GM21423 (cell line): ENCODE data around the gene ONECUT1.

Experiments used
- ATAC-seq: cut with Tn5 transposase; IDR thresholded peaks from one replicate; pipeline ENCODE4 v1.9.1; 2021; ENCODE audit warnings: mild to moderate bottlenecking, moderate library complexity; ENCODE audit not compliant: unreplicated experiment

Gene ONECUT1

DNA sequence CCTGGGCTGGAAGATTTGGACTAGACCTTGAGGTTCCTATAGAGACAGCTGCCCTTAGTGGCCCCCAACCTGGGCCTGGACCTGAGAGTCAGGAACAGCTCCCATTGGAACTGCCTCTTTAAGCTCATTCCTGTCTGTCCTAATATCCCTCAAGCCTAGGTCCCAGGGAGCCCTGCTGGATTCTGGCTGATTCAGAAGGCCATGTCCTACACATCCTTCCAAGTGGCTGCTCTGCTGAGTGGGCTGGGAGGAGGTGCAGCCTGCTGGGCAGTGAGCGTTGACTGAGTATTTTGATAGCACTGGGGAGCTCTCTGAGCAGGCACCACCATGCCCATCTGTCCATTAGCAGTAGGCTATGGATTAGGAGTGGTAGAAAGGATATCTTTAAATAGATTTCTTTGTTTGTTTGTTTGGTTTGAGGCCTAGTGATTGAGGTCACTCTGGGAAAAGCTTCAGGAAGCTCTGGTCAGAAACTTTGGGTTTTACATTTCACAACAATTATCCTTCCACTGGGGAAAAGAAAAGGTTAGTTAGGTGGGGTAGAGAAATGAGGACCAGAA is 56.4 kb downstream of the ONECUT1 start:
- ATAC-seq: no peak

- ATAC-seq: no peak
Measured at GRCh38 chr15:52733088-52733487, 57.0 kb downstream of the ONECUT1 start.

- no peak for ATAC-seq
Measured at GRCh38 chr15:52732551-52732950, 57.6 kb downstream of the ONECUT1 start.

DNA sequence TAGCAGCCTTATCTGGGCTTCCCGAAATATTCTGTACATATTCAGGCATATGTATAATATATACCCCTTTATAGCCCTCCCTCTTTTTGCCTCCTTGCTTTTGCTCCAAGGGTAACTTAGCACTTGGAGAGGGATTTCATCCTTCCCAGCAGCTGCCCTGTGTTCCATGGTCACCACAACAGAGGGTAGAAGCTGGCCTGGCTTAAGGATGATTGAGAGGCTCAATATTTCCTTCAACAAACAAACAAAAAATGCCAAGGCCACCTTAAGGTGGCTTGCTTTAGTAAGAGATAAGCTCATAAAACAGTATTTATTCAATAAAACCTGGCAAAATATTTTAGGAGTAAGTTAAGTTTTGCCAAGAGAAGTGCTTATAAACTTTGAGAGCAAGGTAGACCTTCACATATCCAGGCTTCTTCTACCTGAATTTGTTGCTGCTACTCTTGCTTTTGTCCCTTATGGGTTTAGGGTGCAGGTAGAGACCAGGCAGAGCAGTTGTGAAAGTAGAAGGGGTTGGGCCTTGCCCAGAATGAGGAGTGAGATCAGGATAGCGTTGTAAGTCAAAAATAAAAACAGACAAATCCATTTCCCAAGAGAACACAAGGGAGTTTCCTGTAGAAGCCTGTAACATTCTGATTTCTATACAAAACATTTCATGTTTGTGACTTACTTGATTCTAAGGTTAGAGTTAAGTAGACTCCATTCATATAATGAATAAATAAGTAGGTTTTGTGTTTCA is 58.2 kb downstream of the ONECUT1 start:
- ATAC-seq: no peak

DNA sequence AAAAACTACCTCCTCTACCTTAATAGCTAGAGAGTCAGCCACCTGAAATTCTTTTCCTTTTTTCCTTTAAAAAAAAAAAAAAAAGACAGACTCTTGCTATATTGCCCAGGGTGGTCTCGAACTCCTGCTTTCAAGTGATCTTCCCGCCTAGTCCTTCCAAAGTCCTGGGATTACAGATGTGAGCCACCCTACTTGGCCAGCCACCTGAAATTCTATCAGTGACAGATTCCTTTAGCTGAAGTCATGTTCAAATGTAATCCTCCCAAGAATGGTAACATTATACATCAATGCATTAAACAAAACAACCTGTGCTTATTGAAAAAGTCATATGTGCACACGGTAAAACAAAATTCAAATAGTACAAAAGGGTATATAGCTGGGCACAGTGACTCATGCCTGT is 59.1 kb downstream of the ONECUT1 start:
- no peak for ATAC-seq

DNA sequence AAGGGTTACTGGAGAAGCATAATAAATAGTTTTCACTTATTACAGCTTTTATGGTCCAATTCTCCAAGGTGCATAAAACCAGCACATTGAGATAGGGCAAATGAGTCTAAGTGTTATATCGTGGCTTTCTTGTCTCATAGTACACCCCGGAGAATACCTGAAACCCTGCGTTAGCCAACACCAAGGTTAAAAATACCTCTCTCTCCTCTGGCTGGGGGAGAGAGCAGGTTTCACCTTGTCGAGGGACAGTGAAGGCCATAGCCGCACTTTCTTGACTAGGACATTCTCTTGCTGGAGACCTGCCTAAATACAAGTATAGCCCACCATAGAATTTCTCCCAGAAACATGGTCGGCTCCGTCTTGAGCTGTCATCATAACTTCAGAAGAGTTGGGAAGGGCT is 59.5 kb downstream of the ONECUT1 start:
- no peak for ATAC-seq

DNA sequence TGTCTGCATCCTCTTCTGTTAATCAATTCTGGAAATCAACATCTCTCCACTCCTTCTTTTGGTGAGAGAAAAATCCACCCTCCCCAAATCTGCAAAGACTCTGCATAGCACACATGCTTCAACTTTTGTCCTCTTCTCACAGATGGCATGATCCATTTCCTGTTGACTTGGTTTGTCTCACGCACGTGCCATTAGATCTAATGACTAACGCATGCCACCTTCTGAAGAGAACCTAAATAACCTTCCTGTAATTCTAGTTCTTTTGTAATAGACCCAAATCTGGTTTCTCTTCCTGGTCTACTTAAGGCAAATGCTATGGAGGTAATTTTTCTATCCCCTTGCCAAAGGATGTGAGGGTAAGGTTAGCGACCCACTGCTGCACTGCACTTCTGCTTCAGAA is 60.0 kb downstream of the ONECUT1 start:
- ATAC-seq: peak; percentile 67

DNA sequence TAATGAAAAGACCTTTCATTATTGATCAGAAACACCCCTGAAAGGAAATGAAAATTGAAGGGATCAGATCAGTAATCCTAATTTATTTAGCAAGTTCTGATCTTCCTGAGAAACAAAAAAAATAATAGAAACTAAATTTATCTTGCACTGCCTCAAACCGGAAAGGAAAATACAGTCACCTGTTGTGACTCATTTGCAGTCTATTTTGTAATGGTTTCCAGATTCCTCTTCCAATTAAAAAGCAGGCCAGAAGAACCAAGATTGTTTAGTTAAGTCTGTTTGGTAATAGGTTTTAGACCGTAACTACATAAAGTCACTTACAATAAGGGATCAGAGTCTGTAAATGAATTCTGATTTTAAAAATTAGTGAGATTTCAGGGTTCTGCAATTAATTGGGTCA is 61.2 kb downstream of the ONECUT1 start:
- ATAC-seq: no peak

DNA sequence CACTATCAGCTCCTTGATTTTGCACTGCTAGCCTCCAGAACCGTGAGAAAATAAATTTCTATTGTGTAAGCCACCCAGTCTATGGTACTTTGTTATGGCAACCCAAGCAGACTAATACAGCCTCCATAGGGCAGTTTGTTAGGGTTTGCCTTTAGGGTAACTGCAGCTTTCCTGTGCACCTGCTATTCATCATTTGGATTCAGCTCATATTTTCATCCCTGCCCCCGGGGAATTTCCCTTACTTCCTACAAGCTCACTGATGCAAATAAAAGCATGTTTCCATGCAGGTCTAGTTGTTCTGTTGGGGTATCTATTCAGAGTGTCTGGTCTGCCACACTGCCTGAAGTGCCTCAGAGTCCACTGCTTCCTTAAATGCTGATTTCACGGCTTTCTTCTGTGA is 62.3 kb downstream of the ONECUT1 start:
- no peak for ATAC-seq

DNA sequence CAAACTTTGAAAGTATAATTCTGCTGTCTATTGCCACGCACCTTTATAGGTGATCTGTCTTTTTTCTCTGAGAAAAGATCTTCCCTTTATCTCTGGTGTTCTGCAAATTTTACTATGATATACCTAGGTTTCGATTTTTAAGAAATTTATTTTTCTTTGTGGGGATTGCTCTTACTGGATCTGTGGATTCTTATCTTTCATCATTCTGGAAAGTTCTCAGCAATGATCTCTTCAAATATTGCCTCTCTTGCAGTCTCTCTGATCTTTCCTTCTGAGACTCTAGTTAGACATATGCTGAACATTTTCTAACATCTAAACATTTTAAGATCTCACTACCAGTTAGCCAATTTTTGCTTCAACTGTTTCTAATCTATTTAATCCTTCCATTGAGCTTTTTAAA is 63.9 kb downstream of the ONECUT1 start:
- no peak for ATAC-seq

DNA sequence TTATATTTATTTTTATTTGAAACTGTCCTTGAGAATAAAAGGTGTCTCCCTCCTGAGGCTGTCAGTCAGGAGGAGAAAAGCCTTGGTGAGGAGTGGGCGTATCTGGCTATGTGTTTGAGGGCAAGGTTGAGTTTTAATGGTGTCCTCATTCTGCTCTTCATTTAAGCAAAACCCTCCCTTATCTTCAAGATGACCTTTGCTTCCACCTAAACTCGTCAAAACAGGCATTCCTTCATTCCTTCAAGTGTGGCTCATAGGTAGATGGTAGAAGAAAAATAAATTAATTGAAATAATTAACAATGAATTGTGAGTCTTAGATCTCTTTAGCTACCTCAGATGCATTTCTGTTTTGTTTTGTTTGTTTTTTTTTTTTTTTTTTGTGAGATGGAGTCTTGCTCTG is 71.6 kb downstream of the ONECUT1 start:
- no peak for ATAC-seq

DNA sequence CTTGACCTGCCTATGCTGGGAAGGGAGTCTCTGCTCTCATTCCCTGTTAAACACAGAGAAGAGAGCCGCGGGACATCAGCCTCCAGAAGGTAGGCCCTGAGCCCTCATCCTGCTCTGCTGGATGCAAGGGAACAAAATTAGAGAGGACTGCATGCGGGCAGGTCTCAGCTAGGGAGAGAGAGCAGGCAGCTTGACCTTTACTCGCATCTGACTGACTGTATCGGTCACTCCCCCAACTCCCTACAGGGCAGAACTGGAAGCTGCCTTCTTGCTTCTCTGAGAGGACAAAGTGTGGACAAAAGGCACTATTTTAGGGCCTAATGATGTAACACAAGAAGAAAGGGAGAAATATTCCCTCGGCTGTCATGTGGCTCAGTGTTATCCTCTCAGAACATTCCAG is 72.2 kb downstream of the ONECUT1 start:
- ATAC-seq: no peak

DNA sequence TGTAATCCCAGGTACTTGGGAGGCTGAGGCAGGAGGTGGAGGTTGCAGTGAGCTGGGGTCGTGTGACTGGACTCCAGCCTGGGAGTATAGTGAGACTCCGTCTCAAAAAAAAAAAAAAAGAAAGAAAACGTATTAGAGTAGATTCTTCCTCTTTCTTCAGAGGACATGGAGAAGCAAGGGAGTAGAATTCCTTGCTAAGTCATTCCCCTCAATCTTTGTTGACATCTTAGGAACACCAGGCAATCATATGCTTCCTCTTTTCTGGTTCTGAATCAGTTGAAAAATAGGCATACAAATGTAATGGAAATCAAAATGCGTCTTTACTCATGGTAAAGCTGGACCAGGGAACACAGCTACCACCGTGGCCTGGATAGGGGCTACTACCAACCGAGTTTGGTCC is 72.7 kb downstream of the ONECUT1 start:
- ATAC-seq: no peak

DNA sequence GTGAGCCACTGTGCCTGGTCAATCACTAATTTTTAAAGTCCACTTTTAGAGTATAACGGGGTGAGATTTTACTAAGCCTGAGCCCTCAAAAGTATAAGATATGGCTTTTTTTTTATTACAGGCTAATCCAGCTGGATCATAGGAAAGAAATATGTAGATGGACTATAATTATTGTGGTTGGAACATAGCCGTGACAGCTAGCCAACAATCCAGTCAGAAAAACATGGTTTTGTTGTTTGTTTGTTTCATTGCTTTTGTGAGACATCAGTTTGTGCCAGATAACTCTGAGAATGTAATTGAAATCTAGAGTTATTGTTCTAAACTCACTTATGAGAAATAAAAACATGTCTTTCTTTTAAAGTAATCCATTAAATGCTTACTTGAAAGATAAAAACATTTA is 73.6 kb downstream of the ONECUT1 start:
- no peak for ATAC-seq

DNA sequence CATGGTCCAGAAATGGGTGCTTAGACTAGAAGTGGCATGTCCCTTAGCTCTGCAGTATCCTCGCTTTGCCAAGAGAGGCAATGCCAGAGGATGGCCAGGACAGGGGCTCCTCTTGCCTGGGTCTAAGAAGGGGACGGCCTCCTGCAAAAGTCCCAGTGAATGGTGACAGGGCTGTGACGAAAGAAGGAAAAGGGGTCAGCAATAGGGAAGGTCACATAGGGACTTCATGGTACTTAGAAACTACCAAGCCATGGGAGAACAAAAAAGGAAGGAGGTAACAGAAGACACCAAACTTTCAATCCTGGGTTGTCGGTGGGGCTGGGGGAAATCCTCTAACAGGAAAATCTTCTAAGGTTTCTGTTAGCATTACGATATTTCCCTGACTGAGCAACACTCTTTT is 74.7 kb downstream of the ONECUT1 start:
- ATAC-seq: no peak

GRCh38 chr15:52714968-52715367 is 75.2 kb downstream of the ONECUT1 start:
- no peak for ATAC-seq

DNA sequence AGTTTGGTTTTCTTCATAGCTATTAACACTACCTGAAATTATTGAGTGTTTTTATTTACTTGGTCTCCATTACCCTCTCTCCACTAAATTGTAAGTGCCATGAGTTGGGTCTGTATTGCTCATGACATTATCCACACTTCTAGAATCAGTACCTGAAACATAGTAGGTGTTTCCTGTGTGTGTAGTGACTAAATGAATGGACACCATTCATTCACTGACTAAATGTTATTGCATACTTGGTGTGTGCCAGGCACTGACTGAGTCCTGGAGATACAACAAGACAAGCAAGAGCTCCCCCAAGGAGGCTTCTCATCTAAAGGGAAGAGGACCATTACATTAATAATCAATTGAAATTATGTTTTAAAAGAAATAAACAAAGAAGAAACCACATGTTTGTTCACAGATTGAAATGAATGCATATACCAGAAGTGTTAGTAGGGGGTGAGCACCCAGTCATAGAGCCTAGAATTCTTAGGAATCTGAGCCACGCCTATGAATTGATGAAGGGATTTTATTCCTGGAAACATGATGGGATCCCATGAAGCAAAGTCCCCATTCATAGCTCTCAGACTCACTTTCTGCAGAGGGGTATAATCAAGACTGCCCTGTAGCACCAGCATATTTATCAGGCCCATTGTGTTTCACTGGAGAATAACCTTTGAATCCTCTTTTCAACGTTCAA is 79.3 kb downstream of the ONECUT1 start:
- ATAC-seq: no peak

- ATAC-seq: peak; percentile 55
Measured at GRCh38 chr15:52710050-52710707, 80.0 kb downstream of the ONECUT1 start.

DNA sequence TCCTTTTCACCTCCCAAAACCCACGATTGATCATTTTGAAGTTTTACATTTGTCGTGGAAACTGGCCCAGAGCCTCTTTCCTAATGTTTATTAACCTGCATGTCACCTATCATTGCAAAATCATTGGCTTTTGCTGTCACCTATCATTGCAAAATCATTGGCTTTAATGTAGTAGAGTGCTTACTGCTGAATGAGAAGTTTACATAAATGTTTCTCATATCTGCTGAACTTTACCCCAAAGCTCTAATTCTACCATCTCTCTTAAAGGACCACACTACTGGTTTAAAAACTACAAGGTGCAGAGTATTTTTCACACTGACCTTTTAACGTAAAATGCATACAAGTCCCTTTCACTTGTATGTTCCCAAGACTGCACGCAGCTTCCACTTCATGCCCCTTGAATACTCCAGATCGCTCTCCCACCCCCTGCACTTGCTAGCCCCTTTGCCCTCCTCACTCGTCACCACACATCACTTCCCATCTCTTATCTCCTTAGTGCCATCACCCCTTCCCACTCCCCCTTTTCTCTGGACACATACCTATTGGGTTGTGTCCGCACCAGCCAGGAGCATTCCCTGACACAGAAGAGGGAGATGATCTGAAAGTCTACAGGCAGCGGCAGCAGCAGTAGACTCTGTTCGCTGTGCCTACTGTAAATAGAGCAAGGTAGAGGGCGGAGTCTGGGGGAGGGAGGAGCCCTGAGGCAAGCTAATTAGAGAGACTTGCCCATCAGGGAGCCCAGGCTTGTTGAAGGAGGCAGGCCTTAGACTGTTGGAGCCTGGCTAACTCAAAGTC is 80.8 kb downstream of the ONECUT1 start:
- peak; percentile 80 for ATAC-seq
